ENCODE measurements around the gene CST9.
"Not testable (repeated sequence)": the region's sequence is repeated elsewhere in the genome, so short reads cannot be mapped to it uniquely, and the experiment has no call there.

CST9 gene

GRCh38 chr20:23582293-23582692 lies 23.4 kb downstream of the CST9 start:
- H3K23ac ChIP-seq (ENCODE audit: low read depth, low read length, poor library complexity) = no peak overlapping the region
- H4K91ac ChIP-seq (ENCODE audit: low read depth, low read length, poor library complexity) = no peak overlapping the region
- no peak overlapping the region for H3K4ac ChIP-seq (ENCODE audit: low read length)
- peaks cover 0 to 2% of the 10 kb centered on the region in 2 donors for H3K4me1 ChIP-seq (ENCODE audit: control insufficient read depth in 2 of 2, insufficient read depth in 1 of 2, low read depth in 1 of 2, low read length in 2 of 2)
- H2BK5ac ChIP-seq (ENCODE audit: low read length) = no peak overlapping the region
- H2AFZ ChIP-seq (ENCODE audit: low read length) = no peak overlapping the region
- no CpG with 5 or more reads among the region's 1 CpG for WGBS, 2 donors (ENCODE audit: extremely low coverage in 2 of 2, insufficient read length in 2 of 2, insufficient replicate concordance in 1 of 2)
- no peak overlapping the region for H3K9ac ChIP-seq (ENCODE audit: low read depth, low read length, poor library complexity)
- no peak for DNase-seq (ENCODE audit: low spot score)
- no peak overlapping the region for H2BK15ac ChIP-seq (ENCODE audit: low read length)
- H3K27me3 ChIP-seq (ENCODE audit: control insufficient read depth in 3 of 3, insufficient read depth in 3 of 3, low read depth in 1 of 3, low read length in 3 of 3) = peaks cover 0 to 13% (median 0%) of the 10 kb centered on the region in 3 experiments
- H2BK120ac ChIP-seq (ENCODE audit: low read depth, low read length) = no peak overlapping the region
- no peak overlapping the region for H3K18ac ChIP-seq (ENCODE audit: low read length)
- no peak overlapping the region for H3K27ac ChIP-seq (replicated peaks; ENCODE audit: low read length)
- H3K4me2 ChIP-seq (ENCODE audit: insufficient read depth, low read length, poor library complexity, severe bottlenecking) = no peak overlapping the region
- H2BK12ac ChIP-seq (ENCODE audit: low read length) = no peak overlapping the region
- H3K9me3 ChIP-seq (replicated peaks in 1 of 2; ENCODE audit: control insufficient read depth in 2 of 2, insufficient read depth in 1 of 2, low read depth in 1 of 2, low read length in 2 of 2) = no peaks in the 10 kb centered on the region
- H3K79me1 ChIP-seq (ENCODE audit: low read depth, low read length) = no peaks in the 10 kb centered on the region
- H3K36me3 ChIP-seq (replicated peaks in 1 of 2; ENCODE audit: control insufficient read depth in 2 of 2, insufficient read depth in 2 of 2, low read length in 2 of 2) = no peaks in the 10 kb centered on the region
- H3K4me3 ChIP-seq (ENCODE audit: low read length in 2 of 2) = no peak overlapping the region
- no peak overlapping the region for H3K14ac ChIP-seq (ENCODE audit: low read length)
- H2AK5ac ChIP-seq (ENCODE audit: low read depth, low read length) = no peak overlapping the region
- H4K8ac ChIP-seq (ENCODE audit: low read depth, low read length) = no peak overlapping the region

GRCh38 chr20:23581833-23582232 lies 23.9 kb downstream of the CST9 start:
- not testable (repeated sequence) for H2BK12ac ChIP-seq (ENCODE audit: low read length); H3K79me1 ChIP-seq (ENCODE audit: low read depth, low read length); DNase-seq (ENCODE audit: low spot score); H3K4me3 ChIP-seq (ENCODE audit: low read length in 2 of 2); H2BK120ac ChIP-seq (ENCODE audit: low read depth, low read length); H2BK5ac ChIP-seq (ENCODE audit: low read length); H3K4ac ChIP-seq (ENCODE audit: low read length); H4K91ac ChIP-seq (ENCODE audit: low read depth, low read length, poor library complexity); H3K9ac ChIP-seq (ENCODE audit: low read depth, low read length, poor library complexity); H4K8ac ChIP-seq (ENCODE audit: low read depth, low read length); H3K36me3 ChIP-seq (replicated peaks in 1 of 2; ENCODE audit: control insufficient read depth in 2 of 2, insufficient read depth in 2 of 2, low read length in 2 of 2); H2BK15ac ChIP-seq (ENCODE audit: low read length); H3K14ac ChIP-seq (ENCODE audit: low read length); H3K4me1 ChIP-seq (ENCODE audit: control insufficient read depth in 2 of 2, insufficient read depth in 1 of 2, low read depth in 1 of 2, low read length in 2 of 2); H2AK5ac ChIP-seq (ENCODE audit: low read depth, low read length); H3K27ac ChIP-seq (replicated peaks; ENCODE audit: low read length); H2AFZ ChIP-seq (ENCODE audit: low read length); H3K9me3 ChIP-seq (replicated peaks in 1 of 2; ENCODE audit: control insufficient read depth in 2 of 2, insufficient read depth in 1 of 2, low read depth in 1 of 2, low read length in 2 of 2); H3K23ac ChIP-seq (ENCODE audit: low read depth, low read length, poor library complexity); H3K4me2 ChIP-seq (ENCODE audit: insufficient read depth, low read length, poor library complexity, severe bottlenecking); H3K18ac ChIP-seq (ENCODE audit: low read length)
- WGBS, 2 donors (ENCODE audit: extremely low coverage in 2 of 2, insufficient read length in 2 of 2, insufficient replicate concordance in 1 of 2) = no CpG with 5 or more reads among the region's 9 CpGs
- H3K27me3 ChIP-seq (ENCODE audit: control insufficient read depth in 3 of 3, insufficient read depth in 3 of 3, low read depth in 1 of 3, low read length in 3 of 3) = peaks cover 0 to 13% (median 0%) of the 10 kb centered on the region in 3 experiments

- no peak overlapping the region for H3K27ac ChIP-seq (replicated peaks; ENCODE audit: low read length)
- H2AFZ ChIP-seq (ENCODE audit: low read length) = no peak overlapping the region
- no peak overlapping the region for H2BK15ac ChIP-seq (ENCODE audit: low read length)
- H3K23ac ChIP-seq (ENCODE audit: low read depth, low read length, poor library complexity) = no peak overlapping the region
- H3K9ac ChIP-seq (ENCODE audit: low read depth, low read length, poor library complexity) = no peak overlapping the region
- no peaks in the 10 kb centered on the region for H3K9me3 ChIP-seq (replicated peaks in 1 of 2; ENCODE audit: control insufficient read depth in 2 of 2, insufficient read depth in 1 of 2, low read depth in 1 of 2, low read length in 2 of 2)
- H4K91ac ChIP-seq (ENCODE audit: low read depth, low read length, poor library complexity) = no peak overlapping the region
- H3K18ac ChIP-seq (ENCODE audit: low read length) = no peak overlapping the region
- no peak for DNase-seq (ENCODE audit: low spot score)
- H3K79me1 ChIP-seq (ENCODE audit: low read depth, low read length) = no peaks in the 10 kb centered on the region
- H2BK5ac ChIP-seq (ENCODE audit: low read length) = no peak overlapping the region
- H4K8ac ChIP-seq (ENCODE audit: low read depth, low read length) = no peak overlapping the region
- no peaks in the 10 kb centered on the region for H3K36me3 ChIP-seq (replicated peaks in 1 of 2; ENCODE audit: control insufficient read depth in 2 of 2, insufficient read depth in 2 of 2, low read length in 2 of 2)
- no peak overlapping the region for H3K4me3 ChIP-seq (ENCODE audit: low read length in 2 of 2)
- H3K4me1 ChIP-seq (ENCODE audit: control insufficient read depth in 2 of 2, insufficient read depth in 1 of 2, low read depth in 1 of 2, low read length in 2 of 2) = no peaks in the 10 kb centered on the region
- H2AK5ac ChIP-seq (ENCODE audit: low read depth, low read length) = no peak overlapping the region
- no peak overlapping the region for H3K4ac ChIP-seq (ENCODE audit: low read length)
- no peak overlapping the region for H2BK120ac ChIP-seq (ENCODE audit: low read depth, low read length)
- H3K4me2 ChIP-seq (ENCODE audit: insufficient read depth, low read length, poor library complexity, severe bottlenecking) = no peak overlapping the region
- H3K14ac ChIP-seq (ENCODE audit: low read length) = no peak overlapping the region
- no peaks in the 10 kb centered on the region for H3K27me3 ChIP-seq (ENCODE audit: control insufficient read depth in 3 of 3, insufficient read depth in 3 of 3, low read depth in 1 of 3, low read length in 3 of 3)
- H2BK12ac ChIP-seq (ENCODE audit: low read length) = no peak overlapping the region
Observed at GRCh38 chr20:23574977-23575376, 30.7 kb downstream of the CST9 start.

GRCh38 chr20:23570178-23570760 lies 35.4 kb downstream of the CST9 start:
- H2AK5ac ChIP-seq (ENCODE audit: low read depth, low read length) = no peak overlapping the region
- no peak overlapping the region for H3K4me3 ChIP-seq (ENCODE audit: low read length in 2 of 2)
- DNase-seq (ENCODE audit: low spot score) = no peak
- H3K79me1 ChIP-seq (ENCODE audit: low read depth, low read length) = no peaks in the 10 kb centered on the region
- no peak overlapping the region for H3K4ac ChIP-seq (ENCODE audit: low read length)
- H4K91ac ChIP-seq (ENCODE audit: low read depth, low read length, poor library complexity) = no peak overlapping the region
- H3K14ac ChIP-seq (ENCODE audit: low read length) = no peak overlapping the region
- H3K23ac ChIP-seq (ENCODE audit: low read depth, low read length, poor library complexity) = no peak overlapping the region
- H2BK5ac ChIP-seq (ENCODE audit: low read length) = no peak overlapping the region
- H3K18ac ChIP-seq (ENCODE audit: low read length) = no peak overlapping the region
- no peaks in the 10 kb centered on the region for H3K36me3 ChIP-seq (replicated peaks in 1 of 2; ENCODE audit: control insufficient read depth in 2 of 2, insufficient read depth in 2 of 2, low read length in 2 of 2)
- no CpG with 5 or more reads among the region's 2 CpGs for WGBS, 2 donors (ENCODE audit: extremely low coverage in 2 of 2, insufficient read length in 2 of 2, insufficient replicate concordance in 1 of 2)
- H3K27me3 ChIP-seq (ENCODE audit: control insufficient read depth in 3 of 3, insufficient read depth in 3 of 3, low read depth in 1 of 3, low read length in 3 of 3) = peaks cover 0 to 3% (median 0%) of the 10 kb centered on the region in 3 experiments
- no peaks in the 10 kb centered on the region for H3K9me3 ChIP-seq (replicated peaks in 1 of 2; ENCODE audit: control insufficient read depth in 2 of 2, insufficient read depth in 1 of 2, low read depth in 1 of 2, low read length in 2 of 2)
- no peak overlapping the region for H2BK12ac ChIP-seq (ENCODE audit: low read length)
- no peak overlapping the region for H2BK15ac ChIP-seq (ENCODE audit: low read length)
- no peak overlapping the region for H3K4me2 ChIP-seq (ENCODE audit: insufficient read depth, low read length, poor library complexity, severe bottlenecking)
- no peak overlapping the region for H3K27ac ChIP-seq (replicated peaks; ENCODE audit: low read length)
- no peak overlapping the region for H2BK120ac ChIP-seq (ENCODE audit: low read depth, low read length)
- H3K4me1 ChIP-seq (ENCODE audit: control insufficient read depth in 2 of 2, insufficient read depth in 1 of 2, low read depth in 1 of 2, low read length in 2 of 2) = no peaks in the 10 kb centered on the region
- no peak overlapping the region for H2AFZ ChIP-seq (ENCODE audit: low read length)
- H4K8ac ChIP-seq (ENCODE audit: low read depth, low read length) = no peak overlapping the region
- H3K9ac ChIP-seq (ENCODE audit: low read depth, low read length, poor library complexity) = no peak overlapping the region

Data from neuronal stem cell (in vitro differentiated cells).